Measurements from ENCODE around the gene FBP1. TPM values are rescaled to one million over a fixed set of nuclear protein-coding genes. Genes with fewer than 3 reads are reported as not detected.

FBP1 gene
- total RNA-seq = 1 to 10 TPM; 3.6 to 4.1 TPM

DNA sequence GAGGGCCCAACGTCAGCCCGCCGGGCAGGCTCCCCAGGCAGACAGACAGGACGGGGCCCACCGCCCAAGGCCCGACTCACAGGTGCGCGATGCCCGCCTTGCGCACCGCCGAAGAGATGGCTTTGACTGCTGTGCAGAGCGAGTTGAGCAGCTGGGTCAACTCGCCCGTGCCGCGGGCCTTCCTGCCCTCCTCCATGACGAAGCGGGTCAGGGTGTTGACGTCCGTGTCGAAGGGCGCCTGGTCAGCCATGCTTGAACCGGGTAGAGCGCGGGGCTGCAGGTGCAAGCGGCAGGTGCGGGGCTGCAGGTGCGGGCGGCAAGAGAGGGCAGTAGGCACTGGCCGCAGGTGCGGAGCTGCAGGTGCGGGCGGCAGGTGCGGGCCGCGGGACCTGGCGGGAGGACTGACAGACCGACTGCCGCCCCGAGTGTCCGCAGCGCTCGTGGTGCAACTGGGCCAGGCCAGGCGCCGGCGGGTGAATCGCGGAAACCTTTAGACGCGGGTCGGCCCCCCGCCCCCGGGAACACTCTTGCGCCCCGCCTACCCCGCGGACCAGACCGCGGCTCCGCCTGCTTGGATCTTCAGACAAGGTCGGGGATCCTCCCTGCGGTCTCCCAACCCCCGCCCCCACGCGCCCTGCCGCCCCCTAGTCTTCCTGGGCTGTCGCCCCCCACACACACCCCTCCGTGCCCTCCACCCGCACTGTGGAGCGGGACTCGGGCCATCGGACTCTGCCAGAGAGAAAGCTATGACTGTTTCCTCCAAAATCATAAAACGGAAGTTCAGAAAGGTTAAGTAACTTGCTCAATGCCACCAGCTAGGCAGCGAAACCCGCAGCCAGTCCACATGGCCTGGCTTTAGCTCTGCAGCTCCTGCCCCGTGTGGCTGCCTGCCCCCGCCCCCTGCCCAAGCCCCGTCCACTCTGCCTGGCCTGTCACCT lies at the start of gene FBP1:
FBP1 (minus strand) TSS at position 458 of the 938 bp plus-strand sequence; CDS start at position 250, 208 bp downstream.
- no peak for DNase-seq (ENCODE audit: low spot score)
- TF ChIP-seq CTCF (IDR thresholded peaks at IDR 0.05) = no peak
- H3K4me1 ChIP-seq = peaks cover 0 to 20% of the 10 kb centered on the region in 2 donors

DNA sequence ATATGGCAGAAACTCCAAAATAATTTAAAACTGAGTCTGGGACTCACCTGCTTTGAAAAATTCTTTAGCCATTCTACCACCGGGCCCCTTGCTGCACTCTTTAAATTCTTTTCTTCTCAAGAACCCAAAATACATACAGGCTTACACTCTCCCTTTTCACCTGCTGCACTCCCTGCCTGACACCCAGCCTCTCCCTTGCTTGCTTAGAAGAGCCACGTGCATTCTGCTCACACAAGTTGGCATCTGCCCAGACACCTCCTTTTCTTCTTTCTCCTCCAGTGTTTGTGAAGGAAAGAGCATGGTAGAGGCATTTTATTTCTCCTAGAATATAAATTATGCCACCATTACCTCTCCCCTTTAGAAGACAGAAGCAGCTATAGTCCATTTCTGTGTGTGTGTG lies 48.1 kb upstream of the FBP1 start:
- no peaks in the 10 kb centered on the region for H3K27me3 ChIP-seq
- H3K27ac ChIP-seq = no peak overlapping the region
- no peaks in the 10 kb centered on the region for H3K4me1 ChIP-seq
- TF ChIP-seq CTCF (IDR thresholded peaks at IDR 0.05) = no peak
- no peaks in the 10 kb centered on the region for H3K9me3 ChIP-seq
- DNase-seq (ENCODE audit: low spot score) = no peak
- H3K4me3 ChIP-seq = no peak overlapping the region
- no peaks in the 10 kb centered on the region for H3K36me3 ChIP-seq

More for the DNA sequence above, at the start of gene FBP1:
- Histone ChIP-seq H3K27ac (no peak within 1 kb of the TSS), H3K9me3 (no peaks in the 10 kb centered on the region), H3K36me3 (no peaks in the 10 kb centered on the region), H3K4me3 (peak within 1 kb of the TSS; percentile 45 to 57), H3K27me3 (no peaks in the 10 kb centered on the region)

- DNase-seq (ENCODE audit: low spot score) = no peak
Measured at GRCh38 chr9:94685359-94685758, 46.0 kb upstream of the FBP1 start.

GRCh38 chr9:94681508-94681907 lies 42.2 kb upstream of the FBP1 start:
- TF ChIP-seq CTCF (IDR thresholded peaks at IDR 0.05) = peak; percentile 36 to 80
- no peaks in the 10 kb centered on the region for H3K9me3 ChIP-seq
- H3K4me3 ChIP-seq = no peak overlapping the region
- H3K4me1 ChIP-seq = peaks cover 0 to 3% of the 10 kb centered on the region in 2 donors
- peak; percentile 88 for DNase-seq (ENCODE audit: low spot score)
- H3K36me3 ChIP-seq = no peaks in the 10 kb centered on the region
- H3K27ac ChIP-seq = no peak overlapping the region
- H3K27me3 ChIP-seq = no peaks in the 10 kb centered on the region

More at GRCh38 chr9:94685359-94685758, 46.0 kb upstream of the FBP1 start:
- TF ChIP-seq CTCF (IDR thresholded peaks at IDR 0.05) = no peak
- Histone ChIP-seq H3K9me3 (no peaks in the 10 kb centered on the region), H3K27ac (no peak overlapping the region), H3K27me3 (no peaks in the 10 kb centered on the region), H3K36me3 (no peaks in the 10 kb centered on the region), H3K4me1 (peaks cover 0 to 3% of the 10 kb centered on the region in 2 donors), H3K4me3 (no peak overlapping the region)

DNA sequence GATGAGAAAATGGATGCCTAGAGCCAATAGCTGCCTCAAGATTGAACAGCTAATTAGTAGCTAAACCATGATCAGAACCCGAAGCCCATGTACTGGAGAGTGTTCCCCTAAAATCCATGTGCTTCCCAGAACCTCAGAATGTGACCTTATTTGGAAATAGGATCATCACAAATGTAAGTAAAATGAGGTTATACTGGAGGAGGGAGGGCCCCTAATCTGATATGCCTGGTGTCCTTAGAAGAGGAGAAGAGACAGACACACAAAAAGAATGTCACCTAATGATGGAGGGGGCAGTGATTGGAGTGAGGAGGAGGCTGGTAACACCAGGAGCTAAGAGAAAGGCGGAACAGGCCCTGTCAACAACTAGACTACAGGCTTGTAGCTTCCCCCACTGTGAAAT lies 41.3 kb upstream of the FBP1 start:
- no peaks in the 10 kb centered on the region for H3K27me3 ChIP-seq
- no peak overlapping the region for H3K27ac ChIP-seq
- no peak for TF ChIP-seq CTCF (IDR thresholded peaks at IDR 0.05)
- H3K9me3 ChIP-seq = no peaks in the 10 kb centered on the region
- no peaks in the 10 kb centered on the region for H3K36me3 ChIP-seq
- peaks cover 0 to 9% of the 10 kb centered on the region in 2 donors for H3K4me1 ChIP-seq
- DNase-seq (ENCODE audit: low spot score) = no peak
- no peak overlapping the region for H3K4me3 ChIP-seq
